HG03139 (cell line): ENCODE measurements around the gene UFSP1.
A peak's percentile ranks its signal among the peaks of the same experiment; 100 is the strongest.
"Not testable (repeated sequence)": the region's sequence is repeated elsewhere in the genome, so short reads cannot be mapped to it uniquely, and the experiment has no call there.

Source experiments
- ATAC-seq: cut with Tn5 transposase; IDR thresholded peaks from one replicate; pipeline ENCODE4 v1.9.1; 2021; ENCODE audit not compliant: unreplicated experiment

Gene UFSP1

DNA sequence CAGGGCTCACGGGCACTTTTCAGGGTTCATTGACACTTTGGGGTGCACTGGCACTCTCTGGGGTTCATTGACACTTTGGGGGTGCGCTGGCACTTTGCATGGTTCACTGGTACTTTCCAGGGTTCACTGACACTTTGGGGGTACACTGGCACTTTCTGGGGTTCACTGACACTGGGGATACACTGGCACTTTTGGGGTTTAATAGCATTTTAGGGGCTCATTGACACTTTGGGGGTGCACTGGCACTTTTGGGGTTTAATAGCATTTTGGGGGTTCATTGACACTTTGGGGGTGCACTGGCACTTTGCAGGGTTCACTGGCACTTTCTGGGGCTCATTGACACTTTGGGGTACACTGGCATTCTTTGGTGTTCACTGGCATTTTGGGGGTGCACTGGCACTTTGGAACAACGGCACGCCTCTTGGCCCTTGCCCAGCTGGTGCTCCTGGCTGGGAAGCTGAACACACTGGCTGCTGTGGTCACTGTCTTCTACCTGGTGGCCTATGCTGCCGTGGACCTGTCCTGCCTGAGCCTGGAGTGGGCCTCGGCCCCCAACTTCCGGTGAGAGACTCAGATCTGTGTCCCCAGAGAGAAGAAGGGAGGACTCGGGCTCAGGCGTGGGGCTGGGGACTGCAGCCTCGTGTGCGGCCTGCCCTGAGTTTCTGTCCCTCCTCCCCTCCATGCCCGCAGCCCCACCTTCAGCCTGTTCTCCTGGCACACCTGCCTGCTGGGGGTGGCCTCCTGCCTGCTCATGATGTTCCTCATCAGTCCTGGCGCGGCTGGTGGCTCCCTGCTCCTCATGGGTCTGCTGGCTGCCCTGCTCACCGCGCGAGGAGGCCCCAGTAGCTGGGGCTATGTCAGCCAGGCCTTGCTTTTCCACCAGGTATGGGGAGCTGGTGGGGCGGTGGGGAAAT lies 28.6 kb downstream of the UFSP1 start:
- no peak for ATAC-seq

DNA sequence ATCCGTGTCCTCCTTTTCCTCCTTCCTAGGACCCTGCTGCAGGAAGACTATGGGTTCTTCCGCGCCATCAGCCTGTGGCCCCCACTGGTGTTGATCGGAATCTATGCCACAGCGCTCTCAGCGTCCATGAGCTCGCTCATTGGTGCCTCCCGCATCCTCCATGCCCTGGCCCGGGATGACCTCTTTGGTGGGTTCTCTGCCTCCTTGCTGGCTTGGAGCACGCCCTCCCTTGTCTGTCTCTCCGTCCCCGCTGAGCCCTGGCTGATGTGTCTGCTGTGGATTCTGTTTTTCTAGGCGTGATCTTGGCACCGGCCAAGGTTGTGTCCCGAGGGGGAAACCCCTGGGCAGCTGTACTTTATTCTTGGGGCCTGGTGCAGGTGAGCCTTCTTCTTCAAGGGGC lies 29.7 kb downstream of the UFSP1 start:
- ATAC-seq, result no peak

DNA sequence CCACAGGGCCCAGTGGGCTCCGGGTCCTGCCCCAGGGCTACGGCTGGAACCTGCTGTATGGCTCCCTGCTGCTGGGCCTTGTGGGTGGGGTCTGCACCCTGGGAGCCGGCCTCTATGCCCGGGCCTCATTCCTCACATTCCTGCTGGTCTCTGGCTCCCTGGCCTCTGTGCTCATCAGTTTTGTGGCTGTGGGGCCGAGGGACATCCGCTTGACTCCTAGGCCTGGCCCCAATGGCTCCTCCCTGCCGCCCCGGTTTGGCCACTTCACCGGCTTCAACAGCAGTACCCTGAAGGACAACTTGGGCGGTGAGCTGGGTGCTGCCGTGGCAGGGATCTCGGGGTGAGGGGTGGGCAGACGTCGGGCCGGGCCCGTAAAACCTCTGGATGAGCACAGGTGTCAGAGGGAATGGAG lies 32.6 kb downstream of the UFSP1 start:
- no peak for ATAC-seq

DNA sequence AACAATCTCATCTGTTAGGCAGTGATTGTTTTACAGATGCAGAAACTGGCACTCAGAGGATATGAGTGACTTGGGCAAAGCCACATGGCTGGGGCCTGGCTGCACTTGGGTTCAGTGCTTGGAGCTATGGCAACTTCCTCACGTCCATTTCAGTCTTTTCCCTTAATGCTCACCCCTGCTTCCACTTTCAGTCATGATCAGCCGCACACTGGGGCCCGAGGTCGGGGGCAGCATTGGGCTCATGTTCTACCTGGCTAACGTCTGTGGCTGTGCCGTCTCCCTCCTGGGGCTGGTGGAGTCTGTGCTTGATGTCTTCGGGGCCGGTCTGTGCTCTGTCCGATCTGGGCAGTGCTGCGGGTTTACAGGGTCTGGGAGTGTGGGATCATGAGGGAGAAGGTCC lies 34.0 kb downstream of the UFSP1 start:
- ATAC-seq, result no peak

- not testable (repeated sequence) for ATAC-seq
Measured at GRCh38 chr7:100854899-100855298, 34.6 kb downstream of the UFSP1 start.

GRCh38 chr7:100854146-100854895 lies 35.2 kb downstream of the UFSP1 start:
- ATAC-seq, result no peak

GRCh38 chr7:100852048-100852872 lies 37.3 kb downstream of the UFSP1 start, which contains the start of gene SLC12A9:
Gene SLC12A9, plus strand, starts transcription at chr7:100852713. Its CDS starts 1,485 bp downstream, at chr7:100854198.
- peak; percentile 87 for ATAC-seq

DNA sequence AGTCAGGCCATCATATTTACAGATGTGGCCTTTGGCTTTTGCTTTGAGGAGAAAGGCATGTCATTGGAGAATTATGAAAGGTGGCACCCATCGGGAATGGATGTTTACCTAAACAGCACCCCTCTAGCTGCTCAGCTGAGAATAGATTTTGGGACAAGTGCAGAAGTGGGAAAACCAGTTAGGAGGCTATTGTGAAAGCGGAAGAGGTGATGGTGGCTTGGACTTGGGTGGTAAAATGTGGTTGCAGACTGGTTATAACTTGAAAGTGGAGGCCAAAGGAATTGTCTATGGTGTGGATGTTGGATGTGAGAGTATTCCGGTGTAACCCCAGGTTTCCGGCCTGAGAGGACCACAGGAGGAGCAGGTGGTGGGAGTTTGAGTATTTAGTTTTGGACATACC lies 42.2 kb downstream of the UFSP1 start:
- ATAC-seq, result no peak

- no peak for ATAC-seq
Measured at GRCh38 chr7:100840470-100841100, 48.9 kb downstream of the UFSP1 start.

DNA sequence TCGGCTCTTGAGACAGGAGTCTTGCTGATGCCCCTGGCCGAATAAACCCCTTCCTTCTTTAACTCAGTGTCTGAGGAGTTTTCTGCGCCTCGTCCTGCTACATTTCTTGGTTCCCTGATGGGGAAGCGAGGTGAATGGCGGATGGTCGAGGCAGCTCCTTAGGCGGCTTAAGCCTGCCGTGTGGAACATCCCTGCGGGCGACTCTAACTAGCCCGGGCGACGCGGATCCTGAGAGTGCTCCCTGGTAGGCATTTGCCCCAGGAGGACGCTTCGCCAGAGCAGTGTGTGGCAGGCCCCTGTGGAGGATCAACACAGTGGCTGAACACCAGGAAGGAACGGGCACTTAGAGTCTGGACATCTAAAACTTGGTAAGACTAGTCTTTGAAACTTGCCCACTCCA lies 50.2 kb downstream of the UFSP1 start:
- ATAC-seq, result no peak
